ENCODE data around the gene FGF23. TPM values are rescaled to one million over a fixed set of nuclear protein-coding genes. Genes with fewer than 3 reads are reported as not detected.

The FGF23 gene
- total RNA-seq, 4 donors from 2014 or later: not detected

DNA sequence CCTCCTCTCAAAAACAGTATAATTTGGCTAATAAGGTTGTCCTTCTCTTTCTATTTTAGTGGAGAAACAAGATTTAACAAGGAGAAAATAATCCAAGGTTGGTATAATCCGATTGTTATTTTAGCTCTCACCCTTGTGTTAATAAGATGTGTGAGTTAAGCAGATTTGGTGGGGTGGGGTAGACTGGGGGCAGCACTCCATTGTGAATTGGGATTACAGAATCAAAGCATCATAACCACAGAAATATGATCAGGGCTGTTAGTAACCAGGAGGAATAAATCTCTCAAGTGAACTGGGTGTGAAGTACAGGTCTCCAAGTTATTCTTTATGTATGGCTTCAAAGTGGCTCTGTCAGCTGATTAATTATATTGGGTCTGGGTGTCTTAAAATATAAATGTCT, 48.3 kb downstream of the FGF23 start:
- H3K4me1 ChIP-seq: no peaks in the 10 kb centered on the region

DNA sequence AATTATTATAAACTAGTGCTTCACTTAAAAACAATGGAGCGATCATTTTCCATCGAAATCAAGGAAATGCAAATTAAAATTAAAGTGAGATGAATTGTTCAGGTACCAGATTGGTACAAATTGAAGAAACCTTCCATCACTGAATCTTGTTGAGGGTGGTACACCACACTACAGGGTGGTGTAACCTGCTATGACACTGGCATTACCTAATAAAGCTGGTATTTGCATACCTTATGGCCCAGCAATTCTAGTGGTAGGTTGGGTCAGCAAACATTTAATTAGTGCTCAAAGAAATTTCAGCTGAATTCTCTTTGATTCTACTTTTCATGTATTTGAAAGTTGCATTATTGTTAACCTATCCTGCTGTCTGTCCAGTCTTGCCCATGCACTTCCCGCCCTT, 49.3 kb downstream of the FGF23 start:
- Histone ChIP-seq H3K4me1 (no peaks in the 10 kb centered on the region), H3K27me3 (no peaks in the 10 kb centered on the region), H3K9me3 (no peaks in the 10 kb centered on the region), H3K27ac (no peak overlapping the region), H3K36me3 (no peaks in the 10 kb centered on the region), H3K4me3 (no peak overlapping the region)
- intact Hi-C loops (cut with DNase I; ENCODE audit: low total_unique reads): no loop called here
- no peak for TF ChIP-seq POLR2A (IDR thresholded peaks at IDR 0.05)
- TF ChIP-seq, protein P1, sequence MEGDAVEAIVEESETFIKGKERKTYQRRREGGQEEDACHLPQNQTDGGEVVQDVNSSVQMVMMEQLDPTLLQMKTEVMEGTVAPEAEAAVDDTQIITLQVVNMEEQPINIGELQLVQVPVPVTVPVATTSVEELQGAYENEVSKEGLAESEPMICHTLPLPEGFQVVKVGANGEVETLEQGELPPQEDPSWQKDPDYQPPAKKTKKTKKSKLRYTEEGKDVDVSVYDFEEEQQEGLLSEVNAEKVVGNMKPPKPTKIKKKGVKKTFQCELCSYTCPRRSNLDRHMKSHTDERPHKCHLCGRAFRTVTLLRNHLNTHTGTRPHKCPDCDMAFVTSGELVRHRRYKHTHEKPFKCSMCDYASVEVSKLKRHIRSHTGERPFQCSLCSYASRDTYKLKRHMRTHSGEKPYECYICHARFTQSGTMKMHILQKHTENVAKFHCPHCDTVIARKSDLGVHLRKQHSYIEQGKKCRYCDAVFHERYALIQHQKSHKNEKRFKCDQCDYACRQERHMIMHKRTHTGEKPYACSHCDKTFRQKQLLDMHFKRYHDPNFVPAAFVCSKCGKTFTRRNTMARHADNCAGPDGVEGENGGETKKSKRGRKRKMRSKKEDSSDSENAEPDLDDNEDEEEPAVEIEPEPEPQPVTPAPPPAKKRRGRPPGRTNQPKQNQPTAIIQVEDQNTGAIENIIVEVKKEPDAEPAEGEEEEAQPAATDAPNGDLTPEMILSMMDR (IDR thresholded peaks at IDR 0.05): no peak
- no peak for DNase-seq

More for the DNA sequence above, 48.3 kb downstream of the FGF23 start:
- intact Hi-C loops (cut with DNase I; ENCODE audit: low total_unique reads): no loop called here
- H3K9me3 ChIP-seq: no peaks in the 10 kb centered on the region
- H3K27me3 ChIP-seq: no peaks in the 10 kb centered on the region
- H3K27ac ChIP-seq: no peak overlapping the region
- TF ChIP-seq, protein P1 (IDR thresholded peaks at IDR 0.05): no peak
- TF ChIP-seq POLR2A (IDR thresholded peaks at IDR 0.05): no peak
- DNase-seq: no peak
- H3K36me3 ChIP-seq: no peaks in the 10 kb centered on the region
- H3K4me3 ChIP-seq: no peak overlapping the region

DNA sequence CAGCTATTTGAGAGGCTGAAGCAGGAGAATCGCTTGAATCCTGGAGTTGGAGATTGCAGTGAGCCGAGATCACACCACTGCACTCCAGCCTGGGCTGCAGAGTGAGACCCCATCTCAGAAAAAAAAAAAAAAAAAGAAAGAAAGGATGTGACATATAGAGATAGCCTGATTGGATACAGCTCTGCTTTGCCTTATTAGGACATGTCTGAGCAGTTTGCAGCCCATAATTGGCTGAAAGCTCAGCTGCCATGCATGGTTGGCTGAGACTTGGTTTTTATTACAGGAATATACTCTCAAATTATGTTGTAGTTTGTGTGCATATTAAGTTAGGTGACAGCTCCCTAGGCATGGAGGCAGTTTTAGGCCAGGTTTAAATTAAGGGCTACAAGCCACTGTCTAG, 52.2 kb downstream of the FGF23 start:
- Histone ChIP-seq H3K36me3 (no peaks in the 10 kb centered on the region), H3K27ac (no peak overlapping the region), H3K9me3 (no peaks in the 10 kb centered on the region), H3K4me1 (no peaks in the 10 kb centered on the region), H3K27me3 (no peaks in the 10 kb centered on the region), H3K4me3 (no peak overlapping the region)
- intact Hi-C loops (cut with DNase I; ENCODE audit: low total_unique reads): no loop called here
- TF ChIP-seq, protein P1 (IDR thresholded peaks at IDR 0.05): no peak
- no peak for TF ChIP-seq POLR2A (IDR thresholded peaks at IDR 0.05)
- no peak for DNase-seq

DNA sequence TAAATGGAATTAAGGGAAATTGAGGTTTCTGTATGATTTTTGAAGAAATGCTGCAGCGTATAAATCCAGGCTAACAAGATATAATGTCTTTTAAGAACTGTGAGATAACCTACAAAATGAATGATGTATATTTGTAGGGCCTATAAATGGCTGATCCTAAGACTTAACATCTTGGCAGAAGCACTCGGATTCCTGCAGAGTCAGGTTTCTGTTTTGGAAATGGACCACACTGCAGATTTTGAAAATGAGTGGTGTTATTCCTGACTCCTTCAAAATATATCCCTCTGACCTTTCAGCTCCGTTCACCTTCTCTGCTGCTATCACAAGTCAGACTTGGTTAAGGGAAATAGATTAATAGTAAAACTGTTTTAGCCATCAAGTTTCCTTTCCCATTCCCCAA, 53.5 kb downstream of the FGF23 start:
- DNase-seq: no peak
- Histone ChIP-seq H3K4me3 (no peak overlapping the region), H3K9me3 (no peaks in the 10 kb centered on the region), H3K36me3 (no peaks in the 10 kb centered on the region), H3K27me3 (no peaks in the 10 kb centered on the region), H3K27ac (no peak overlapping the region), H3K4me1 (no peaks in the 10 kb centered on the region)
- TF ChIP-seq POLR2A (IDR thresholded peaks at IDR 0.05): no peak
- TF ChIP-seq, protein P1 (IDR thresholded peaks at IDR 0.05): no peak
- intact Hi-C loops (cut with DNase I; ENCODE audit: low total_unique reads): no loop called here

DNA sequence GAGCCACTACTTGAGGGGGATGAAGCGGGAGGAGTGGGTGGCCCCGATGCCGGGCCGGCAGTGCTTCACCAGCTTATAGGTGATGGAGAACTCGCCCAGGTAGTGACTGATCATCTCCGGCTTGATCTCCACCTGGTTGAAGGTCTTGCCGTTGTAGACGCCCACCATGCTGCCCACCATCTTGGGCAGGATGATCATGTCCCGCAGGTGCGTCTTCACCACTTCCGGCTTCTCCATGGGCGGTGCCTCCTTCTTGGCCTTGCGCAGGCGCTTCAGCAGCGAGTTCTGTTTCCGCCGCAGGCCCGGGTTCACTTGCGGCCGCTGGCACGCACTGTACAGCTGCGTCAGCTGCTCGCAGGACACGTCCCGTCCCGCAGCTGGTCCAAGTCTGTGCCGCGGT, 55.1 kb downstream of the FGF23 start:
- H3K27me3 ChIP-seq: no peaks in the 10 kb centered on the region
- no peaks in the 10 kb centered on the region for H3K4me1 ChIP-seq
- no peaks in the 10 kb centered on the region for H3K9me3 ChIP-seq
- TF ChIP-seq, protein P1 (IDR thresholded peaks at IDR 0.05): no peak
- TF ChIP-seq POLR2A (IDR thresholded peaks at IDR 0.05): no peak
- no peaks in the 10 kb centered on the region for H3K36me3 ChIP-seq
- no peak for DNase-seq
- H3K4me3 ChIP-seq: no peak overlapping the region
- H3K27ac ChIP-seq: no peak overlapping the region
- intact Hi-C loops (cut with DNase I; ENCODE audit: low total_unique reads): no loop called here
